Activated T-cell treated with anti-CD3 and anti-CD28 coated beads for 48 hours (primary cell): Measurements from ENCODE around the gene NPTXR.
A peak's percentile ranks its signal among the peaks of the same experiment; 100 is the strongest.

Experiments used
- DNase-seq: peaks from one replicate; pipeline ENCODE4 v3.0.0-alpha.2; 2020; ENCODE audit warnings: low read depth

The NPTXR gene

DNA sequence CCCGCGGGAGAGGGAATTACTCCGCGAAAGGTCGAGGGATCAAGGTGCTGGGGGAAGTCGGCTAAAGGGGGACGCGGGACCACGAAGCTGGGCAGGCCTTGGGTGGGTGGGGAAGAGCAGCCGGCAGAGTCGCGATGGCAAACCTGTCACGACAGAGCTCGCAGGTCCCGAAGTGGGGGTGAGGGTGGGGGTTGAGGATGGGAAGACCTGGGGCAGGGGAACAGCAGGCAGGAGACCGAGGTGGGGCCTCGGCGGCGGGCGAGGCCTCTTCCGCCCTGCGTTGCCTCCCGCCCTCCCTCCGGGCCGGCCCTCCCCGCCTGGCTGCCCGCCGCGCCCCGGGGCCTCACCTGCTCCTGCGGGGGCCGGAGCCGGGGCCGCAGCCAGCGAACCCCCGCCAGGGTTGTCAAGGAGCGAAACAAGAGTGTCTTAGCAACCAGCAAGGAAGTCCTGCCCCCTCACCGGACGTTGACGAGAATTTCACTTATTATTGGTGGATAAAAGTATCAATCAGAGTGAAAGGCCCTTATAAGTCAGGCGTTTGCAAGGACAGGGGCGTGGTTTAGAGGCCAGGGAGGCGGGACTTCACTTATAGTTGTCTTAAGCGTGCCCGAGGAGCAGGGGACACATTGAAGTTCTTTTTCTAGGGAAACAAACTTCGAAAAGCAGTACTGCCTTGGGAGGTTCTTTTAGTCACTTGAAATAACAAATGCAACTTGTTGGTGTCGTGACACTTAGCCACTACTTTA is 49.9 kb downstream of the NPTXR start, which contains the start of gene DNAL4:
DNAL4 (minus strand) TSS at position 423 of the 746 bp plus-strand sequence. CDS start 11,412 bp downstream, outside the sequence.
- DNase-seq = peak; percentile 82

DNA sequence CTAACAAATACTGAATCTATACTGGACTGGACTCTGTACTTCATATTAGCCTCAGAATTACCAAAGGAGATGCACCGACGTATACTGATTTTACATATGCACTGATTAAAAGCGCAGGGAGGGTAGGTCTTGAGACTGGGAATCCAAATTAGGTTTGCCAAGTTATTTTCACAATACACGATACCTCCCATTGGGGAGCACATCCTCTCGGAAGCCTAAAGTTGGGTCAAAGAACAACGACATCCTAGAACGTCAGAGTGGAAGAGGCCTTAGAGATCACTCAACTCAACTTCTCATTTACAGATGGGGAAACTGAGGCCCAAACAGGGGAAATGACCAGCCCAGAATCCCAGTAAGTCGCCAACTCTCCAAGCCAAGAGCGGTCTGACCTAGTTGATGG is 50.5 kb downstream of the NPTXR start:
- no peak for DNase-seq

DNA sequence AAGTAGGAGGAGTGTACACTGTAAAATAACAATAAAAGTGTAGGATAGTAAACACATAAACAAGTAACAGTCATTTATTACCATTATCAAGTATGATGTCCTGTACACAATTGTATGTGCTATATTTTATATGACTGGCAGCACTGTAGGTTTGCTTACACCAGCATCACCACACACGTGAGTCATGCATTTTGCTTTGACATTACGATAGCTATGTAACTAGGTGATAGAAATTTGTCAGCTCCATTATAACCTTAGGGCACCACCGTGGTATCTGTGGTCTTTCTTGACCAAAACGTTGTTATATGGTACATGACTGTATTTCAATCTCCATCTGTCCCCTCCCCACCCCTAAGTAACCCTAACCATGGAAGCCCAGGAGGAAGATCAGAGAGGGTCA is 51.0 kb downstream of the NPTXR start:
- no peak for DNase-seq

DNA sequence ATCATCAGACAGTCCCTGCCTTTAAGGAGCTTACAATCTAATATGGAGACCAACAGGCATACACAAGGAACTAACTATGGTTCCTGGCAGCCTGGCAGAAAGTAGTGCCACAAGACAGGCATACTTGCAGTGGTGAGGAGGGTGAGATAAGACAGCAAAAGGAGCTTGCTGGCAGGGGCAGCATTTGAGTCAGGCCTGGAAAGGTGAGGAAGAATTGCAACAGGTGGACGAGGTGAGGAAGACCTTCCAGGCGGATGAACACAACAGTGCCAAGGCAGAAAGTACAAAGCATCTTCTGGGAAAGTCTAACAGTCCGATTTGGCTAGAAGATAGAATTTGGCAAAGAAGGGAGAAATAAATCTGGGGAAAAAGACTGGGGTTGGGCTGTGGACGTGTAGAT is 54.2 kb downstream of the NPTXR start:
- DNase-seq = no peak

DNA sequence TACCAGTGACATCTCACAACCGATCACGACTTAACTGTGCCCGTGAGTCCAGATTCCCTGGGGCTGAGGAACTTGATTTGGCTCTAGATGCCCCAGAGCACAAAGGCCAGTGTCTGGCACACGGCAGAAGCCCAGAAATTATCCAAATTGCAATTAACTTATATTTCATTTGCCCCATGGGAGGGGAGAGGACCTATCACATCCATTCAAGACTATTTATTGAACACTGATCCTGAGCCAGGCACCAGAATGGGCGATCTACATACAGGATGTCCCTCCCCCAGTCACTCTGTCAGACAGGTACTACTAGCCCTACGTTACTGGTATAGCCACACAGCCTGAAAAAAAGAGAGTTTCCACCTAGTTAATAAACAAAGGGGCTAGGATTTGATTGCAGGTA is 55.0 kb downstream of the NPTXR start:
- DNase-seq = no peak

DNA sequence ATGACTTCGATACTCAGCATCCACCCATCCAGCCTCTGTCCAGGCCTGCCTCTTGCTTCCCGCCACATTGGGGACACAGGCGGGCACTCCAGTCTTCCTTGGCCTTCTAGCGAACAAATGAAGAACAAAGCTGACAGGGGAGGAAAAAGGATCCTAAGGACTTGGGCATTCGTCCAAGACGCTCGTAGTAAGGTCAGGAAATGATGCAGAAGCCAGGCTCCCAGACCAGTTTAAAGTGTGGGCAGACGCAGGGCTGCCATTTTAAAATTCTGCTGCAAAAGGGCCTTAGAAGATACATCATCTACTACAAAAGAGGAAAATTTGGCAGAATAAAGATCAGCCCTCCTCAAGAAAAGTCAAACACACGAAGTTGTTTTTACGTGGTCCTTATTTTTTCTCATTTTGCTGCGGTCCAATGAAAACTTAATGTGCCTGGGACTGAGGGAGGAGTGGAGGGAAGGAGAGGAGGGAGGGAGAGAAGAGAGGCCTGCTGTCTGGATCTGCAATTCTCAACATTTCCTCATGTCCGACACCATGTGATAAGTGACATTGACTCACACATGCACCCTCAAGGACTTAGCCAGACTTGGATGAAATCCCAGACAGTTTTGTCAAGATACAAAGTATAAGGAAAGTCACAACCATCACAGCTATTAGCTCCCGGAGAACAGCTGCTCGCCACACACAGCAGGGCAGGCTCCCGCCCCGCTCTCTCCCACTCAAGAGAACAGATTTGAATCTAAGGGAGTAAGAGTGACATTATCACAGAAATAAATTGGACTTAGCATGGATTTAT is 55.6 kb downstream of the NPTXR start:
- no peak for DNase-seq

DNA sequence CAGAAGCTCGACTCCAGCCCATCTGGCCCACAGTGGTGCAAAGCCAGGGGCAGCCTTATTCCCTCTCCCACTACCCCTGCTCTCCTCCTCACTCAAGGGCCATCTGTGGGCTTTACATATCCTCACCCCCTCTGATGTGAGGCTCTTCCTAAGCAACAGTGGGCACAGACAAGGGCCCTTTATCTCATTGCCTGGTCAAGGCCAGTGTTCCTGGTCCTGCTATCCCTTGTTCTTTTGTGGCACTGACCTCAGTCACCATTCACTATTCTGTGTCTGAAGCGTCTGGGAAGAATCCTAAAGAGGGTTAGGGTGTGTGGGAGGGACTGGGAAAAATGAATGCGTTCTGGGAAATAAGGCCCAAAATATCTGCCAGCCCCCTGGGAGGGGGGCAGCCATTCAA is 57.2 kb downstream of the NPTXR start:
- no peak for DNase-seq

DNA sequence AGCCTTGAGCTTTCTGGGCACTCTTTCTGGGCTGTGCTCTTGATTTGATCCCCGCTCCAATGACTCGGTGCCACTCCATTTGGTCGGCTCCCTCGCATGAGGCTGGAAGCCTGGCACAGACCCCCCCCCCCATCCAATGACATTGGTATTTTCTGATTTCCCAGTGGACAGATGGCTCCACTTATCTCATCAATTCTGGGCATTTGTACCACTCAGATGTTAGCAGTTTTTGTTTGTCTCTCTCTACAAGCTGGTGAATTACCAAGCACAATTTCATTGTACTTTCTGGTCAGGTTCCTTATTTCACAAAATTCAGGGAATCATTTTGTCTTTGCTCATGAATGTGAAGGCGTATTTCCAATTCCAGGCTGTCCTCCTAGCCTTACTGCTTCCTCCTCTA is 59.0 kb downstream of the NPTXR start:
- DNase-seq = no peak

DNA sequence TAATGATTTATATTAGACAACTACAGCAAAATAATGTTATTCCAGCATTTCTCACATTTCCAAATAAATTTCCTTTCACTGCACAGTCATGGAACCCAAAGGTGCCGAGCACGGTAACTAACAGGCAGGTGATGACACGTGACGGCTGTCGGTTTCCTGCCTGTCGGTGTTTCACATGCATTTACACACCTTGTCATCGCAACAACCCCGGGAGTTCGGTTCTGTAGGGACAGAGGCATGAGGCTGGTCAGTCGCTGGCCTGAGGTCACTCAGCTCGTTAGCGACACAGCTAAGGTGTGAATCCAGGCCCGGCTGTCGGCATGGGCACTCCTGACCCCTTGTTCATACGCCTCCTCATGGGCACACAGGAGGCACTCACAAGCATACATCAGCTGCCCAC is 59.8 kb downstream of the NPTXR start:
- no peak for DNase-seq

DNA sequence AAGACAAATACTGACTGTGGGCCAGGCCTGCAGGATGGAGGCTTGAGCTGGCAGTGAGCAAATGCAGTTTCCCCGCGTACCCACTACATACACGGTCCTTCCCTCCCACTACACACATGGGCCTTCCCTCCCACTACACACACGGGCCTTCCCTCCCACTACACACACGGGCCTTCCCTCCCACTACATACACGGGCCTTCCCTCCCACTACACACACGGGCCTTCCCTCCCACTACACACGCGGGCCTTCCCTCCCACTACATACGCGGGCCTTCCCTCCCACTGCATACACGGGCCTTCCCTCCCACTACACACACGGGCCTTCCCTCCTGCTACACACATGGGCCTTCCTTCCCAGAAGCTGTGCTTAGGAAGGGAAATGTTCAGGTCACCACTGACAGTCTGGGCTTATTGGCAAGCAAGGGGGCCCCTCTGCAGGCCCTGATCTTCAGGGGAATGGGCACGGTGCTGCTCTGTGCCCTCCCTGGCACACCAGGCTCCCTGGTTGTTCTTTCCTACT is 60.7 kb downstream of the NPTXR start:
- no peak for DNase-seq

DNA sequence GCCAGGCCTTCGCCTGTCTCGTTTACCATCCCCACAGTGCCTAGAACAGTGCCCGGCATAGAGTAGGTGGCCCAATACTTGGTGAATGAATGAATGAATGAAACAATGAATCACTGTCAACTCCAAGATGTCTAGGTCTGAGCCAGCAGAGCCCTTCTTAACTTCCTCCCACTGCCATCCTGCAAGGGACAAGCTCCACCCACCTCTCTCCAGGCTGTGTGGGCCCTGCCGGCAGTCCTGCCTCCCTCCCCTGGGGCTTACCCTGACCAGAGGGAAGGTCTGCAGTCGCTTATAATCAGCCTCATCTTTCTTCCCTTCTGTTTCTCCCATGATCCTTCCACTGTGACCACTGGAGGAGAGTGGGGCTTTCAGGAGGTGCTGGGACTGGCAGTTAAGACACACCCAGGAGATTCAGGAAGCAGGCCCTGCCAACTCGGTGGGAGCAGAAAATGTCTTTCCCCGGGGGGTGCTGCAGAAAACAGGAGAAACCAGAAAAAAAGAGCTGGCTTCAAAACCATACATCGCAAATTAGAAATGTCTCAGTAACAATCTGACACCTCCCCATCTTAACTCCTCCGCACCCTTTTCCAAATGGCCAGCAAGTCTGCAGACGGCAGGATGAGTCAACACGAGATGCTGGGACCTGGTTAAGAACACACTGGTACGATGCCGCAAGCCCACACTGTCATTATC is 61.3 kb downstream of the NPTXR start:
- DNase-seq = no peak

DNA sequence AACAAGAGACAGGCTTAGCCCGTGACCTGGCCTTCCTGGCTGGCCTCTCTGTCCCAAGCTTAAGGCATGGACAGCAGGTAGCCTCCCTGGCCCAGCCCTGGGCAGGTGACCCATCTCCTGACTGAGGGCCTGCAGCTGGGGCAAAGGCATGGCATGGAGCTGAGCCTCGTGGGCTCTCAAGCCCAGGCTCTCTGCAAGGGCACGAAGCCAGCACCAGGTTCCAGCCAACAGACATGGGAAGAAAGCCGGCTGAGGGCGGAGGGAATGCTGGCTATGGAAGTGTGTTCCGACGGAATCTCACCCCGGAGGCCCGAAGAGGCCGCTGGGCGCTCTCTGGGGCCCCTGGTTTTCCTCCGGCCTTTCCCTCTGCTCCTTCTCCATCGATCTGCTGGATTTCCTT is 62.8 kb downstream of the NPTXR start:
- DNase-seq = no peak

DNA sequence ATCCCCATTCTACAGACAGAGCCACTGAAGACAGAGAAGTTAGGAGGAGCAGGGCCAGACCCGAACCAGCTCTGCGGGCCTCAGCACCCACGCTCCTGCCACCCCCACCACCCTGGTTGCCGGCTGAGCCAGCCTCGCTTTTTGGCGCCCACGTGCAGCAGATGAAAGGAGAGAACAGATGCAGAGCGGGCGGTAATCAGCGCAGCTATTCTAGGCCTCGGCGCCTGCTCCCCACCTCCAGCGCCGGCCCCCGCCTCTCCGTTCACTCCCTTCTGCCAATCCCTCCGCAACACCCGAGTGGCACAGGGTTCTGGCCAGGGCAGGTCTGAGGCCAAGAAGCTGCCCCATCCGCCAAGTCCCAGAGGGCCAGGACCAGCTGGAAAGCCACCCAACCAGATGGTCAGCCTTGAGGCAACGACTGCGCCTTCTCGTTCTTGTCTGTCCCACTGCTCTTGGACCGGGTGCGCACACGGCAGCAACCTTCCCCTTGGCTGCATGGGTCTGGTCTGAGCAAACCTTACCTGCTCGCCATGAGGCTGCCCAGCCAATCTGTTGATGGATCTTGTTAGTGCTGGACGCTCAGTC is 66.6 kb downstream of the NPTXR start:
- no peak for DNase-seq

DNA sequence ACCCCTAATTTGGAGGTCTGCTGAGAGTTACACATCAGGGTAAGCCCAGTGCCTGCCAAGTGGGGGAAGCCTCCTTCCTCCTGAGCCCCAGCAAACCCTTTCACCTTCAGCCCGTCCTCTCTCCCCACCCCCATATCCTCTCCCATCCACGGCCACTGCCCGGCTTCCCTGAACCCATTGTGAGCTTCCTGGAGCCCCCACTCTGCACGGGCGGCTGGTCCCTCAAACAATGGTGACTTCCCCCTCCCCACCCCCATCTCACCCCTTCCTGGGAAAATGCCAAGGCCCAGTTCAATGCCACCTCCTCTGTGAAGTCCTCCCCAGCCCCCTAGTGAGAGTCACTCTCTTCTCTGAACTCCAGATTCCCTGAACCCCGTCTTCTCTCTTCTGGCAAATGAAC is 67.7 kb downstream of the NPTXR start:
- no peak for DNase-seq

DNA sequence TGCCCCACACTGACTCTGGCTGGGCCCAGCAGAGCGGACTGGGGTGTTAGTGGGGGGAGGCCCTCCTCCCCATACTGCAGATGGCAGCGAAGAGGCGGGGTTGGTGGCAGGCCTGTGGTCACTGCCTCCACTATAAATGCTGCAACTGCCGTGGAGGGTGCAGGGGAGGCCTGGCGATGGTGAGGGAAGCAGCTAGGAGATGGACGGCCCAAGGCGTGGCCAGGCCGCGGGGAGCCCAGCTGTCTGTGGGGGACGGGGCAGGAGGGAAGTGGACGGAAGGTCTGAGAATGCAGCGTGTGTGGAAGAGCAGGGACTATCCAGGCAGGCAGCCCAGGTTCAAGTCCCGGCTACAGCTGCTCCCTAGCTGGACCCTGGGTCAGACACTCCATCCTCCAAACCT is 68.2 kb downstream of the NPTXR start:
- no peak for DNase-seq

DNA sequence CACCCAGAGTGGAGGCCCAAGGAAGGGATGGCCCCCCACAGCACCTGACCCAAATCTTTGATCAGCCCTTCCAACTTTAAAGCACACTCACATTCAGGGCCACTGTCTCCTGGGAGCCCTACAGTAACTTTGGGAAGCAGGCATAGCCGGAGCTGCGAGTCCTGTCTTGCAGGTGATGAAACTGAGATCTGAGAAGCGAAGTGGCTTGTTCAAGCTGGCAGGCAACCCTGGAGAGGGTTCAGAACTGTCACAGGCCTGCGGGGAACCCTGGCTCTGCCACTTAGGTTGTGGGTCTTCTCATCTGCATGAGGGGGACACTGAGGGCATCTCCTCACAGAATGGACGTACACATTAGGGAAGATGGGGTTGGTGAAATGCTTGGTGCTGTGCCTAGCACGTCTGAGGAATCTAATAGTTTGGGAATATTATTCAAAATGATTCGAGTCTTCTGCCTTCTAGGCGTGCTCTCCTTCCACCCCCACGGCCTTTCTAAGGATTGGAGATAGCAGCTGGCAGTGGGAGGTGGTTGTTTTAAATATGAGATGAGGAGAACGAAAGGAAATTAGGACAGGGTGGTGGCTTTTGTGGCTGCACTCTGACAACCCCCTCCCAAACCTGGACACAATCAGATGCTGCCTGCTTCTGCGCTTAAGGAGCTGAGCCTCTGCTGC is 69.2 kb downstream of the NPTXR start:
- no peak for DNase-seq

DNA sequence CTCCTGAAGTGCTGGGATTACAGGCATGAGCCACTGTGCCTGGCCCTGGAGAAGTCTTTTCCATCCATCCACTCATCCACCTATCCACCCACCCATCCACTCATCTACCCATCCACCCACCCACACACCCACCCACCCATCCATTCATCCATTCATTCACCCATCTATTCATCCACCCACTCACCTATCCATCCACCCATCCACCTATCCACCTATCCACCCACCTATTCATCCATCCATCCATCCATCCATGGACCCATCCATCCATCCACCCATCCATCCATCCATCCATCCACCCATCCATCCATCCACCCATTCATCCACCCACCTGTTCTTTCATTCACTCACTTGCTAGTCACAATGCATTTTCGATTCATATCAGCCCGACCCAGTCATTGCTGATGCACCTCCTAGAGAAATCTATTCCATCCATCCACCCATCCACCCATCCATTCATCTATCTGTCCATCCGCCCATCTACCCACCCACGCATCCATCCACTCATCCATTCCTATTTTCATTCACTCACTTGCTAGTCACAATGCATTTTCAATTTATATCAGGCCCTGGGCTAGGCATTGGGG is 70.4 kb downstream of the NPTXR start:
- no peak for DNase-seq

DNA sequence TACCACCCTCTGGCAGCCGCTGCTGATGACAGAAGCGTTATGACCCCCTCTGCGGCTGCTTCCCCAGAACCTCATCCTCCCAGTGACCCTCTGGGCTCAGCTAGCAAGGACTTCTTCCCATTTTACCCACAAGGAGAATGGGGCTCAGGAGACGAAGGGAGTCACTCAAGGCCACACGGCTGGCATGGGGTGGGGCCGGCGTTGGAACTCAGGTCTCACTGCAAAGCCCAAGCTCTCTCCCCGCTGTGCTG is 71.3 kb downstream of the NPTXR start:
- DNase-seq = no peak

DNA sequence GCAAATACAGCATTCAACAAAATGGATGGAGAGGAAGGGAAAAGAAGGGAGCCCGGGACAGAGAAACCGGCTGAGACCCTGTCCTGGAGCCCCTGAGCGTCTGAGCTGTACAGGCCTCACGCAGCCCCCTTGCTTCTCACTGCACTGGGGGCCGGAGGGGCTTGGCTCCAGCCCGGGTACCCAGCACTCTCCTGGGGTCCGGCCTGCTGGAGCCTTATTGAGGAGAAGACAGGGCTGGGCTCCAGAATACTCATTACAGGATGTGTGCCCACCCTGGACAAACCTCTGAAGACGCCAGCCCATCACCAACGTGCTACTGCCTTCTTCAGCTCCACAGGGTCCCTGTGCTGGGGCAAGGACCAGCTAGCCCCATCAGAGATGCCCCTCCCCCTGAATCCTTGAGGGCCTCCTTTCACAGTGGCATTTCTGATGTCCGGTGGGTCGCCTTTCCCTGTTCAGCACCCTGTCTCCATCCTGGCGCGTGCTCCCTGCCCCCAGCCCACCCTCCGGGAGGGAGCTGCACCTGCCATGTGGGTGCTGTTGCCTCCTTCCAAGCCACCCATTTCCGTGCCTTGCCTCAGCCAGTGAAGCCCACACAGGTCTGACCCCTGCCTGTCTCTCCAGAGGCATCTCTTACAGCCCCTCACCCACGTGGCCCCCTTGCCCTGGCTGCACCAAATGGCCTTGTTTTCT is 73.4 kb downstream of the NPTXR start:
- DNase-seq = no peak
